ENCODE results near the gene SBSN.

SBSN gene

DNA sequence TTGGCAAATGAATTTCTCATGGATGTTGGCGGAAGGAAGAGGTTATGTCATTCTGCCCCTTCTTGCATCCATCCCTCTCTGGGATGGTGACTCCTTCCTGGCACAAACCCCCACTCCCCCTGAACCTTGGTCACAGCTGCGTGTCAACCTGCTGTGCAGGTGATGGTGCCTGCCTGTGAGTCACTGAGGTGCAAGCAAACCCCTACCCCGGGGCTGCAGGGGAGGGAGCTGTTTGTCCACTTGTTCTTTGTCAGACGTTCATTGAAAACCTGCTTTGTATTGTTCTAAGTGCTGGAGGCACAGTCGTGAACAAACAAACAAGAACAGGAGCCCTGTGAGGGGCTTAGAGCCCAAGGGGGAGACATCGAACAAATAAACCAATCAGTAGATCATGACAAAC lies 3.2 kb upstream of the SBSN start:
- 85% methylated on average over 6 of the region's 6 CpGs for WGBS (ENCODE audit: insufficient coverage)
- POLR2A ChIA-PET, result no interaction called here
- Histone ChIP-seq H3K27me3 (replicated peaks in 2 of 5; ENCODE audit: control insufficient read depth in 4 of 5, insufficient read depth in 5 of 5, low read length in 4 of 5) (peaks cover 0 to 6% (median 0%) of the 10 kb centered on the region in 5 experiments), H3K4me1 (ENCODE audit: control extremely low read depth in 1 of 4, control insufficient read depth in 4 of 4, insufficient read depth in 4 of 4, low read length in 3 of 4) (peaks cover 0 to 40% (median 33%) of the 10 kb centered on the region in 4 experiments), H3K36me3 (ENCODE audit: control insufficient read depth in 4 of 4, insufficient read depth in 4 of 4, low read length in 3 of 4) (no peaks in the 10 kb centered on the region), H3K27ac (ENCODE audit: insufficient read depth in 1 of 2, low read depth in 1 of 2, low read length in 2 of 2, poor library complexity in 1 of 2, severe bottlenecking in 2 of 2) (no peak overlapping the region), H3K4me3 (ENCODE audit: control insufficient read depth in 1 of 7, extremely low read depth in 1 of 7, insufficient read depth in 4 of 7, low read depth in 2 of 7, low read length in 6 of 7) (no peak overlapping the region), H3K9me3 (ENCODE audit: control extremely low read depth in 1 of 5, control insufficient read depth in 4 of 5, insufficient read depth in 2 of 5, low read depth in 1 of 5, low read length in 4 of 5) (no peaks in the 10 kb centered on the region)
- CTCF ChIA-PET, result interaction anchor here (1.5 kb wide), 1 partner anchor 21 kb away, joined by 4 read pairs; no protein-coding TSS in a partner anchor
- no peak for DNase-seq

DNA sequence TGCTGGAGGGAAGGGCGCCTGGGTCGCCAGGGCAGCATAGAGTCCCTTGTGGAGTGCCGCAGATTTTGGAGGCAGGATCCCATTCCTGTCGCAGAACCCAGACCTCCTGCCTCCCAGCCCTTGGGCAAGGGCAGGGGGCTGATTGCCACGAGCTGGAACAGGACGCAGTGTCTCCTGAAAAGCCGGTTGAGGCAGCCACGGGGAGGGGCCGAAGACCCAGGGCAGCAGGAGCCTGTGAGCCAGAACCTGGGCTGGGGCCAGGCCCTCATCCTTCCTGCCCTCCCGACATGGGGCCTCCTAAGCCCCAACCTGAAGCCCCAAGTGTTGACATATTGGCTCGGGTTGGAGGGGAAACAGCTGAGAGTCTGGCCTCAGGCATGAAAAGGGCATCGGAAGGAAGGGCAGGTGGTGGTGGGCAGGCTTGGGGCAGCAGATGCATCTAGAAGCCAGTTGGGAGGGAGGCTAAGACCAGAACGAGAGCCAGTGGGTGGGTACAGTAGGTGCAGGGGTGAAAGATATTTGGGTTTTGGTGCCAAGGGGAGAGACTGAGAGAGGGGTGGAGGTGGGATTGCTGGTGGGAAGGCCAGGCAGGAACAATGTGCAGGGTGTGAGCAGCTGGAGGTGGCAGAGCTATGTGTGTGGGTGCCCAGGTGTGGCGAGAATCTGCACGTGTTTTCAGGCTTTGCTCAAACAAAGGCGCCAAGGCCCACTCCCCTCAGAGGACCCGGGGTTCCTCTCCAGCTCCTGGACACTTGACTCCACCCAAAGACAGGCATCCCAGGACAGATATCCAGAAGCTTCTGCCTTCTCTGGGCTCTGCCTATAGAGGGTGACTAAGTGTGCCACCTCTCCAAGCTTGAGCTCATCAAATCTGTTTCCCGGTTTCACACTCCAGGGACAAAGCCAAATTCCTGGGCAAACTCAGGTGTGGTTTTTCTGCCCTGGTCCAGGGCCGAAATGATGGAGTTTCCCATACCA lies 1.4 kb upstream of the SBSN start:
- no peaks in the 10 kb centered on the region for H3K9me3 ChIP-seq (ENCODE audit: control extremely low read depth in 1 of 5, control insufficient read depth in 4 of 5, insufficient read depth in 2 of 5, low read depth in 1 of 5, low read length in 4 of 5)
- peak overlapping the region in 2 of 7 experiments; percentile 26 to 38 for H3K4me3 ChIP-seq (ENCODE audit: control insufficient read depth in 1 of 7, extremely low read depth in 1 of 7, insufficient read depth in 4 of 7, low read depth in 2 of 7, low read length in 6 of 7)
- CTCF ChIA-PET, result interaction anchor here (0.6 to 2.6 kb wide), 7 partner anchors 9 to 38 kb away, joined by 3 to 9 read pairs (median 3); no protein-coding TSS in a partner anchor
- peak in 2 of 3 donors; percentile 72 to 84 for DNase-seq
- H3K27me3 ChIP-seq (replicated peaks in 2 of 5; ENCODE audit: control insufficient read depth in 4 of 5, insufficient read depth in 5 of 5, low read length in 4 of 5), result peaks cover 0 to 6% (median 0%) of the 10 kb centered on the region in 5 experiments
- POLR2A ChIA-PET, result no interaction called here
- peaks cover 0 to 40% (median 33%) of the 10 kb centered on the region in 4 experiments for H3K4me1 ChIP-seq (ENCODE audit: control extremely low read depth in 1 of 4, control insufficient read depth in 4 of 4, insufficient read depth in 4 of 4, low read length in 3 of 4)
- 44% methylated on average over 17 of the region's 19 CpGs for WGBS (ENCODE audit: insufficient coverage)
- no peaks in the 10 kb centered on the region for H3K36me3 ChIP-seq (ENCODE audit: control insufficient read depth in 4 of 4, insufficient read depth in 4 of 4, low read length in 3 of 4)
- no peak overlapping the region for H3K27ac ChIP-seq (ENCODE audit: insufficient read depth in 1 of 2, low read depth in 1 of 2, low read length in 2 of 2, poor library complexity in 1 of 2, severe bottlenecking in 2 of 2)

DNA sequence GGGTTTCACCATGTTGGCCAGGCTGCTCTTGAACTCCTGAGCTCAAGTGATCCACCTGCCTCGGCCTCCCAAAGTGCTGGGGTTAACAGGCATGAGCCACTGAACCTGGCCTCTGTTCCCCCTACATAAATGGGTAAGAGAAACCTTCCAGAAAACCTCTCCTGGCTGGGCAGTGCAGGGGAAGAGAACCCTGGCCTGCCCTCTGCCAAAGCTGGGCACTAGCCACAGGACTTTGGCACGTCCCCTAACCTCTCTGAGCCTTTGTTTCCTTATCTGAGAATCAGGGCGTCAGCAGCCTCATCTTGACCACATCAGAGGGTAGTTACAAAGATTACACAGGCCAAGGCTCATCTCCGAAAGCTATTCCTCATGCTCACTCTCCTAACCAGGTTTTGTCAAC lies 2.2 kb downstream of the SBSN start:
- Histone ChIP-seq H3K4me3 (ENCODE audit: control insufficient read depth in 1 of 7, extremely low read depth in 1 of 7, insufficient read depth in 4 of 7, low read depth in 2 of 7, low read length in 6 of 7) (no peak overlapping the region), H3K9me3 (ENCODE audit: control extremely low read depth in 1 of 5, control insufficient read depth in 4 of 5, insufficient read depth in 2 of 5, low read depth in 1 of 5, low read length in 4 of 5) (no peaks in the 10 kb centered on the region), H3K27ac (ENCODE audit: insufficient read depth in 1 of 2, low read depth in 1 of 2, low read length in 2 of 2, poor library complexity in 1 of 2, severe bottlenecking in 2 of 2) (no peak overlapping the region), H3K4me1 (ENCODE audit: control extremely low read depth in 1 of 4, control insufficient read depth in 4 of 4, insufficient read depth in 4 of 4, low read length in 3 of 4) (peaks cover 0 to 25% (median 17%) of the 10 kb centered on the region in 4 experiments), H3K36me3 (ENCODE audit: control insufficient read depth in 4 of 4, insufficient read depth in 4 of 4, low read length in 3 of 4) (no peaks in the 10 kb centered on the region), H3K27me3 (replicated peaks in 2 of 5; ENCODE audit: control insufficient read depth in 4 of 5, insufficient read depth in 5 of 5, low read length in 4 of 5) (peaks cover 0 to 5% (median 0%) of the 10 kb centered on the region in 5 experiments)
- CTCF ChIA-PET, result interaction anchor here (0.8 to 1.0 kb wide), 3 partner anchors 14 to 23 kb away, joined by 3 to 4 read pairs (median 4); no protein-coding TSS in a partner anchor
- 96% methylated on average over 4 of the region's 4 CpGs for WGBS (ENCODE audit: insufficient coverage)
- POLR2A ChIA-PET, result no interaction called here
- no peak for DNase-seq

DNA sequence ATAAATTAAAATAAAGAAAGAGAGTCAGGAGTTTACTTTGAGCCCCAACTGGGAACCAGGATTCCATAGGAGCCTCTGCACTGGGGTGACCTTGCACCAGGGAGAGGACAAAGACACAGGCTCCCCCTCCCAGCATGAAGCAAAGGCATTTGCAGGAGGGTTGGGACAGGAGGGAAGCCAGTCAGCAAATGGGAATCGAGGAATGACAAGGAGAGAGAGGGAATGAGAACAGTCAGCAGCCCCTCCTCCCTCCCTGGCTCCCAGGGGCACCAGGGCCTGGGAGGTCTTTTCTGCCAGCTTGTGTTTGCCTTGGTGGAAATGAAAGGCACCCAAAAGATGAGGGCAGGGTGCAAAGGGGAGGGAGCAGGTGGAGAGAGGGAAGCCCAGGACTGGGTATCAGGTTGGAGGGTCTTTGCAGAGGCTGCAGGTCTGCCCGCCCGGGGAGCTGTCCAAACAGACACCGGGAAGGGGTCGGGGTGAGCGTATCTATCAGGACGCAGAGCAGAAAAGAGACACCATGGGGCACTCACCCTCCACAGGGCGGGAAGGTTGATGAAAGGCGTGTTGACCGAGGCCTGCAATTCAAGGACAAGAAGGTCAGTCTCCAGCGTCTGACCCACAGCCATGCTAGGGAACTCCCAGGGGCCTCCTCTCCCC lies 3.8 kb downstream of the SBSN start:
- WGBS (ENCODE audit: insufficient coverage), result 85% methylated on average over 10 of the region's 11 CpGs
- H3K4me1 ChIP-seq (ENCODE audit: control extremely low read depth in 1 of 4, control insufficient read depth in 4 of 4, insufficient read depth in 4 of 4, low read length in 3 of 4), result peaks cover 0 to 17% (median 10%) of the 10 kb centered on the region in 4 experiments
- no peaks in the 10 kb centered on the region for H3K9me3 ChIP-seq (ENCODE audit: control extremely low read depth in 1 of 5, control insufficient read depth in 4 of 5, insufficient read depth in 2 of 5, low read depth in 1 of 5, low read length in 4 of 5)
- H3K36me3 ChIP-seq (ENCODE audit: control insufficient read depth in 4 of 4, insufficient read depth in 4 of 4, low read length in 3 of 4), result no peaks in the 10 kb centered on the region
- peaks cover 0 to 4% (median 0%) of the 10 kb centered on the region in 5 experiments for H3K27me3 ChIP-seq (replicated peaks in 2 of 5; ENCODE audit: control insufficient read depth in 4 of 5, insufficient read depth in 5 of 5, low read length in 4 of 5)
- POLR2A ChIA-PET, result no interaction called here
- H3K4me3 ChIP-seq (ENCODE audit: control insufficient read depth in 1 of 7, extremely low read depth in 1 of 7, insufficient read depth in 4 of 7, low read depth in 2 of 7, low read length in 6 of 7), result no peak overlapping the region
- CTCF ChIA-PET, result interaction anchor here (0.7 to 1.5 kb wide), 2 partner anchors 25 to 112 kb away, joined by 3 to 4 read pairs; no protein-coding TSS in a partner anchor
- no peak overlapping the region for H3K27ac ChIP-seq (ENCODE audit: insufficient read depth in 1 of 2, low read depth in 1 of 2, low read length in 2 of 2, poor library complexity in 1 of 2, severe bottlenecking in 2 of 2)
- DNase-seq, result no peak

DNA sequence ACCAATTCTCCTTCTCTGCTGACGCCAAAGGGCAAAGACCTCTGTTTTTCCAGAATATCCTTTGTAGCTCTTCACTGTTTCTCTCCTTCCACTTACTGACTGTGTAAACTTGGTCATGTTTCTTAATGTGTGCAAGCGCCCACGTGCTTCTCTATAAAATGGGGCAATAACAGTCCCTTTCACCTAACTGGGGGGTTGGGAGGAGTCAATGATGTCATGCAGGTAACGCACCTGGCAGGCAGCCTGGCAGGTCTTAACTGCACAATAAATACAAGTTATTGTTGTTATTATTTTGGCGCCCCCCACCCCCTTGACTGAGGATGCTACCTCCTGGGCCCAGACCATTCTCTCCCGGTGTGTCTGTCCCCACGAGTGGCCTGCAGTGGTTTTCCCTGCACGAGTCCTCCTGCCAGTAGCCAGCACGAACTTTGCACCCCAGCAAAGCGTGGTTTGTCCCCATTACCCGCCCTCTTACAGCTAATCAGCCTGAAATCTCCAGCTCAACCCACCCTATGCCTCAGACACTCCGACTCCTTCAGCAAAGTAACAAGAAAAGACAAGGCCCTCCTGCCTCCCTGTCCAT lies 5.3 kb downstream of the SBSN start:
- Histone ChIP-seq H3K9me3 (ENCODE audit: control extremely low read depth in 1 of 5, control insufficient read depth in 4 of 5, insufficient read depth in 2 of 5, low read depth in 1 of 5, low read length in 4 of 5) (no peaks in the 10 kb centered on the region), H3K4me1 (ENCODE audit: control extremely low read depth in 1 of 4, control insufficient read depth in 4 of 4, insufficient read depth in 4 of 4, low read length in 3 of 4) (peaks cover 0 to 2% (median under 1%) of the 10 kb centered on the region in 4 experiments), H3K4me3 (ENCODE audit: control insufficient read depth in 1 of 7, extremely low read depth in 1 of 7, insufficient read depth in 4 of 7, low read depth in 2 of 7, low read length in 6 of 7) (no peak overlapping the region), H3K36me3 (ENCODE audit: control insufficient read depth in 4 of 4, insufficient read depth in 4 of 4, low read length in 3 of 4) (no peaks in the 10 kb centered on the region), H3K27ac (ENCODE audit: insufficient read depth in 1 of 2, low read depth in 1 of 2, low read length in 2 of 2, poor library complexity in 1 of 2, severe bottlenecking in 2 of 2) (no peak overlapping the region), H3K27me3 (replicated peaks in 2 of 5; ENCODE audit: control insufficient read depth in 4 of 5, insufficient read depth in 5 of 5, low read length in 4 of 5) (peaks cover 0 to 3% (median 0%) of the 10 kb centered on the region in 5 experiments)
- POLR2A ChIA-PET, result no interaction called here
- WGBS (ENCODE audit: insufficient coverage), result 92% methylated on average over 8 of the region's 12 CpGs
- DNase-seq, result no peak
- CTCF ChIA-PET, result interaction anchor here (1.0 to 1.5 kb wide), 2 partner anchors 12 to 26 kb away, joined by 3 to 4 read pairs; no protein-coding TSS in a partner anchor

DNA sequence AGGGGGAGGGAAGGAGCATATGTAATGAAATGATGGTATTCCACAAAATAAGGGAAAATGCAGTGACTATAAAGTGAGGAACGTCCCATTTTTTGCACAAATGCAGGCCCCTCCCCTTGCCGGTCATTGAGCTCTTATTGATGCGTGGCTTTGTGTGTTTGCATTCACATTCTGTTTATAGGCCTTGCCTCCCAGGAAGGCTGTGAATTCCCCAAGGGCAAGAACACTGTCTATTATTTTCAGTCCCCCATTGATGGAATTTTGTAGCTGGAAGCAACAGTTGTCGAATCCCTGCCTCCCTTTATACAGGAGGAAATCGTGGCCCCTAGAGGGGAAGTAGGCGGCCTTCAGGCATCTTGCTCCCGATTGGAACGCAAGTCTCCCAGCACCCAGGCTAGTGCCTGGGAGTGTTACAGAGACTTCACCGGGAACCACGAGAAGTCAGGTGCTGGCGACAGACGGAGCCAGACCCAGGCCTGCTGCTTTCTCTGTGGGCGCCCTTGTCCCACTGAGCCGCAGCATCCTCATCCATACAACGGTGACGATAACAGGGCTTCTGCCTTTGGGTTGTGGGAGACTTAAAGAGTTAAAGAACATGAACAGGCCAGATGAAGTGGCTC lies 6.9 kb downstream of the SBSN start:
- Histone ChIP-seq H3K27ac (ENCODE audit: insufficient read depth in 1 of 2, low read depth in 1 of 2, low read length in 2 of 2, poor library complexity in 1 of 2, severe bottlenecking in 2 of 2) (no peak overlapping the region), H3K36me3 (ENCODE audit: control insufficient read depth in 4 of 4, insufficient read depth in 4 of 4, low read length in 3 of 4) (no peaks in the 10 kb centered on the region), H3K9me3 (ENCODE audit: control extremely low read depth in 1 of 5, control insufficient read depth in 4 of 5, insufficient read depth in 2 of 5, low read depth in 1 of 5, low read length in 4 of 5) (no peaks in the 10 kb centered on the region), H3K27me3 (replicated peaks in 2 of 5; ENCODE audit: control insufficient read depth in 4 of 5, insufficient read depth in 5 of 5, low read length in 4 of 5) (peaks cover 0 to 3% (median 0%) of the 10 kb centered on the region in 5 experiments), H3K4me1 (ENCODE audit: control extremely low read depth in 1 of 4, control insufficient read depth in 4 of 4, insufficient read depth in 4 of 4, low read length in 3 of 4) (no peaks in the 10 kb centered on the region), H3K4me3 (ENCODE audit: control insufficient read depth in 1 of 7, extremely low read depth in 1 of 7, insufficient read depth in 4 of 7, low read depth in 2 of 7, low read length in 6 of 7) (no peak overlapping the region)
- WGBS (ENCODE audit: insufficient coverage), result 93% methylated on average over 16 of the region's 16 CpGs
- POLR2A ChIA-PET, result no interaction called here
- no peak for DNase-seq
- CTCF ChIA-PET, result interaction anchor here (1.2 to 1.9 kb wide), 3 partner anchors 9 to 28 kb away, joined by 3 to 7 read pairs (median 3); no protein-coding TSS in a partner anchor
